Activated T-cell treated with anti-CD3 and anti-CD28 coated beads, Interleukin-2, amount 50 U/mL, for 4 hours (primary cell): ENCODE data around the gene RPL29. TPM values are rescaled to one million over a fixed set of nuclear protein-coding genes. Genes with fewer than 3 reads are reported as not detected.

Experiments
- ATAC-seq, 2 donors: fragments of 200-7000 bp; cut with Tn5 transposase; one replicate each; pipeline ENCODE4 v1.10.0; 2021
- DNase-seq: peaks from one replicate; pipeline ENCODE4 v3.0.0-alpha.2; 2020
- H3K27me3 Mint-ChIP-seq: one replicate; pipeline ENCODE4 v1.8.0; 2021; ENCODE audit warnings: low read depth, mixed read lengths
- H3K36me3 Mint-ChIP-seq: one replicate; pipeline ENCODE4 v1.8.0; 2022; ENCODE audit warnings: mixed read lengths; ENCODE audit not compliant: insufficient read depth
- H3K4me1 Mint-ChIP-seq: one replicate; pipeline ENCODE4 v1.8.0; 2021; ENCODE audit warnings: low read depth, mixed read lengths
- H3K4me3 Mint-ChIP-seq: one replicate; pipeline ENCODE4 v1.8.0; 2021; ENCODE audit warnings: mild to moderate bottlenecking, moderate library complexity, mixed read lengths
- H3K9me3 Mint-ChIP-seq: one replicate; pipeline ENCODE4 v1.8.0; 2021; ENCODE audit warnings: mixed read lengths
- total RNA-seq, 3 donors: library from RNA; stranded (reverse); gene quantifications; one replicate each; pipeline ENCODE4 v1.2.1, GENCODE V29; 2021

Gene RPL29
- total RNA-seq, 3 donors from 2014 or later = 1,732 to 1,841 (median 1,813) TPM

- no peak for ATAC-seq
- Mint-ChIP-seq H3K36me3 (peaks cover 9% of the 10 kb centered on the region), H3K4me1 (peaks cover 20% of the 10 kb centered on the region), H3K27me3 (no peaks in the 10 kb centered on the region), H3K9me3 (no peaks in the 10 kb centered on the region), H3K4me3 (no peak overlapping the region)
- no peak for DNase-seq
Measured at GRCh38 chr3:51987568-51987967, 8.1 kb downstream of the RPL29 start.

- no peaks in the 10 kb centered on the region for H3K9me3 Mint-ChIP-seq
- ATAC-seq (no peak), DNase-seq (no peak)
- H3K27me3 Mint-ChIP-seq = no peaks in the 10 kb centered on the region
- H3K4me3 Mint-ChIP-seq = no peak overlapping the region
- peaks cover 3% of the 10 kb centered on the region for H3K36me3 Mint-ChIP-seq
- H3K4me1 Mint-ChIP-seq = peaks cover 19% of the 10 kb centered on the region
Measured at GRCh38 chr3:51986010-51986947, 9.4 kb downstream of the RPL29 start.

- Mint-ChIP-seq H3K4me1 (peaks cover 22% of the 10 kb centered on the region), H3K27me3 (no peaks in the 10 kb centered on the region), H3K36me3 (no peaks in the 10 kb centered on the region), H3K4me3 (no peak overlapping the region), H3K9me3 (no peaks in the 10 kb centered on the region)
- no peak for ATAC-seq
- DNase-seq = no peak
Measured at GRCh38 chr3:51985063-51985462, 10.6 kb downstream of the RPL29 start.

- Mint-ChIP-seq H3K4me3 (peak overlapping the region; percentile 93), H3K36me3 (no peaks in the 10 kb centered on the region), H3K27me3 (no peaks in the 10 kb centered on the region), H3K9me3 (no peaks in the 10 kb centered on the region), H3K4me1 (peaks cover 22% of the 10 kb centered on the region)
- DNase-seq = no peak
- no peak for ATAC-seq
Measured at GRCh38 chr3:51984269-51984647, 11.4 kb downstream of the RPL29 start.

- Mint-ChIP-seq H3K9me3 (no peaks in the 10 kb centered on the region), H3K4me3 (peak overlapping the region; percentile 93), H3K36me3 (no peaks in the 10 kb centered on the region), H3K4me1 (peaks cover 22% of the 10 kb centered on the region), H3K27me3 (no peaks in the 10 kb centered on the region)
- DNase-seq (no peak), ATAC-seq (no peak)
Measured at GRCh38 chr3:51983578-51984268, 12.0 kb downstream of the RPL29 start.

- Mint-ChIP-seq H3K4me3 (peak within 1 kb of the TSS; percentile 93), H3K27me3 (no peaks in the 10 kb centered on the region), H3K9me3 (no peaks in the 10 kb centered on the region), H3K36me3 (no peaks in the 10 kb centered on the region), H3K4me1 (peaks cover 22% of the 10 kb centered on the region)
- DNase-seq = peak; percentile 57
- peak; percentile 87 to 88 for ATAC-seq
Measured at GRCh38 chr3:51982838-51983577, 12.7 kb downstream of the RPL29 start, which contains the start of gene ACY1. Gene ACY1 (plus strand): TSS chr3:51983535. CDS start chr3:51984065, 530 bp downstream.

GRCh38 chr3:51982352-51982837, 13.3 kb downstream of the RPL29 start:
- Mint-ChIP-seq H3K4me1 (peaks cover 23% of the 10 kb centered on the region), H3K9me3 (no peaks in the 10 kb centered on the region), H3K27me3 (no peaks in the 10 kb centered on the region), H3K36me3 (no peaks in the 10 kb centered on the region), H3K4me3 (peak overlapping the region; percentile 93)
- DNase-seq (no peak), ATAC-seq (peak; percentile 28 to 33)

- DNase-seq (no peak), ATAC-seq (no peak)
- no peaks in the 10 kb centered on the region for H3K36me3 Mint-ChIP-seq
- H3K27me3 Mint-ChIP-seq = no peaks in the 10 kb centered on the region
- no peak overlapping the region for H3K4me3 Mint-ChIP-seq
- H3K4me1 Mint-ChIP-seq = peaks cover 37% of the 10 kb centered on the region
- no peaks in the 10 kb centered on the region for H3K9me3 Mint-ChIP-seq
Measured at GRCh38 chr3:51980253-51980652, 15.4 kb downstream of the RPL29 start.

GRCh38 chr3:51978143-51978502, 17.6 kb downstream of the RPL29 start:
- H3K27me3 Mint-ChIP-seq = no peaks in the 10 kb centered on the region
- DNase-seq = no peak
- no peak for ATAC-seq
- H3K4me3 Mint-ChIP-seq = no peak overlapping the region
- no peaks in the 10 kb centered on the region for H3K36me3 Mint-ChIP-seq
- H3K9me3 Mint-ChIP-seq = no peaks in the 10 kb centered on the region
- H3K4me1 Mint-ChIP-seq = peaks cover 38% of the 10 kb centered on the region

GRCh38 chr3:51977446-51978142, 18.1 kb downstream of the RPL29 start:
- ATAC-seq (no peak), DNase-seq (no peak)
- Mint-ChIP-seq H3K27me3 (no peaks in the 10 kb centered on the region), H3K4me1 (peaks cover 35% of the 10 kb centered on the region), H3K9me3 (no peaks in the 10 kb centered on the region), H3K36me3 (no peaks in the 10 kb centered on the region), H3K4me3 (peak overlapping the region; percentile 29)

- H3K4me1 Mint-ChIP-seq = peaks cover 26% of the 10 kb centered on the region
- no peaks in the 10 kb centered on the region for H3K27me3 Mint-ChIP-seq
- peak overlapping the region; percentile 97 for H3K4me3 Mint-ChIP-seq
- ATAC-seq (no peak), DNase-seq (no peak)
- H3K36me3 Mint-ChIP-seq = no peaks in the 10 kb centered on the region
- no peaks in the 10 kb centered on the region for H3K9me3 Mint-ChIP-seq
Measured at GRCh38 chr3:51975852-51976549, 19.7 kb downstream of the RPL29 start.

- ATAC-seq = peak; percentile 83 to 84
- Mint-ChIP-seq H3K36me3 (no peaks in the 10 kb centered on the region), H3K4me3 (peak within 1 kb of the TSS; percentile 97), H3K4me1 (peaks cover 25% of the 10 kb centered on the region), H3K27me3 (no peaks in the 10 kb centered on the region), H3K9me3 (no peaks in the 10 kb centered on the region)
- peak; percentile 53 for DNase-seq
Measured at GRCh38 chr3:51974963-51975851, 20.5 kb downstream of the RPL29 start, which contains the start of gene ABHD14A. Gene ABHD14A (plus strand): TSS chr3:51975064. CDS start chr3:51975136, 72 bp downstream.
